Measurements from ENCODE around the gene CTXN2. TPM values are rescaled to one million over a fixed set of nuclear protein-coding genes. Genes with fewer than 3 reads are reported as not detected.
A peak's percentile ranks its signal among the peaks of the same experiment; 100 is the strongest.

Gene CTXN2
- total RNA-seq, 2 experiments from 2014 or later: not detected

DNA sequence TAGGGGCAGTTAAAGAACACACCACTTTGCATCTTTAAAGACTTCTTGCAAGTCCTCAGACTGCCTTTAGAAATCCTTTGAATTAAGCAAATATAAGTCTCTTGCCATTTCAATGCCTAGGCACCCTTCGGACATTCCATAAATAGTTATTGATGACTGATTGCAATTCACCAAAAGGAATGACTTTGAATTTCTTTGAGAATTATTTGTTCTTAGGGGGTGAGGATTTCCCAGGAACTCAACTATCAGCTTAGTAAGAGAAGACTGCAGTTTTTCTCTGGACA is 12.9 kb upstream of the CTXN2 start:
- H3K4me1 Mint-ChIP-seq (ENCODE audit: low read depth): peaks cover 24% of the 10 kb centered on the region
- H3K27ac Mint-ChIP-seq: no peak overlapping the region
- ATAC-seq (no peak), DNase-seq (no peak)
- TF ChIP-seq, protein P1, sequence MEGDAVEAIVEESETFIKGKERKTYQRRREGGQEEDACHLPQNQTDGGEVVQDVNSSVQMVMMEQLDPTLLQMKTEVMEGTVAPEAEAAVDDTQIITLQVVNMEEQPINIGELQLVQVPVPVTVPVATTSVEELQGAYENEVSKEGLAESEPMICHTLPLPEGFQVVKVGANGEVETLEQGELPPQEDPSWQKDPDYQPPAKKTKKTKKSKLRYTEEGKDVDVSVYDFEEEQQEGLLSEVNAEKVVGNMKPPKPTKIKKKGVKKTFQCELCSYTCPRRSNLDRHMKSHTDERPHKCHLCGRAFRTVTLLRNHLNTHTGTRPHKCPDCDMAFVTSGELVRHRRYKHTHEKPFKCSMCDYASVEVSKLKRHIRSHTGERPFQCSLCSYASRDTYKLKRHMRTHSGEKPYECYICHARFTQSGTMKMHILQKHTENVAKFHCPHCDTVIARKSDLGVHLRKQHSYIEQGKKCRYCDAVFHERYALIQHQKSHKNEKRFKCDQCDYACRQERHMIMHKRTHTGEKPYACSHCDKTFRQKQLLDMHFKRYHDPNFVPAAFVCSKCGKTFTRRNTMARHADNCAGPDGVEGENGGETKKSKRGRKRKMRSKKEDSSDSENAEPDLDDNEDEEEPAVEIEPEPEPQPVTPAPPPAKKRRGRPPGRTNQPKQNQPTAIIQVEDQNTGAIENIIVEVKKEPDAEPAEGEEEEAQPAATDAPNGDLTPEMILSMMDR (IDR thresholded peaks at IDR 0.05): no peak
- H3K27me3 Mint-ChIP-seq: peaks cover 14% of the 10 kb centered on the region
- intact Hi-C loops (cut with micrococcal nuclease): no loop called here
- H3K9me3 Mint-ChIP-seq: no peaks in the 10 kb centered on the region
- CTCF ChIA-PET: interaction anchor here (2.8 kb wide), 1 partner anchor 10 kb away, joined by 5 read pairs; no protein-coding TSS in a partner anchor
- POLR2A ChIA-PET: interaction anchor here (1.1 kb wide), 1 partner anchor 154 kb away, joined by 3 read pairs; no protein-coding TSS in a partner anchor
- H3K36me3 Mint-ChIP-seq (ENCODE audit: low read depth): peaks cover 11% of the 10 kb centered on the region
- peak overlapping the region; percentile 85 for H3K4me3 Mint-ChIP-seq

DNA sequence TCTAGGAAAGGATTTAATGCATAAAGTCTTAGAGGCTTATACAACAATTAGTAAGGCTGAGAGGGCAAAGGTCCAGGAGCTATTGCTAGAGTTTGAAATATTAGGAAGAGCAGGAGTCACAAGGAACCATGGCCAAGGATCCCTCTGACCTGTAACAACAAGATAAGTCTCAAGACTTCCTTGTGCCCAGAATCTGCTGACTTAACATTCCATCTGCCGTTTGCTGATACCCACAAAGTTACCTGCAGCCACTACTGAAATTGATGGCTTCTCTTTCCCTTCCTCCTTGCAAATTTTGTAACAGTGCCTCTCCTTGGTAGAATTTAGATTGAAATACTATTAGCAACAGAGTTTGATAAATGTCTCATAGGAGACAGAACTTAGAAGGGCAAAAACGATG is 8.7 kb upstream of the CTXN2 start:
- Mint-ChIP-seq H3K27me3 (peaks cover 23% of the 10 kb centered on the region), H3K4me3 (no peak overlapping the region), H3K36me3 (ENCODE audit: low read depth) (no peaks in the 10 kb centered on the region), H3K4me1 (ENCODE audit: low read depth) (no peaks in the 10 kb centered on the region), H3K9me3 (no peaks in the 10 kb centered on the region), H3K27ac (no peak overlapping the region)
- DNase-seq (no peak), ATAC-seq (no peak)
- CTCF ChIA-PET: interaction anchor here (1.1 kb wide), 1 partner anchor 104 kb away, joined by 3 read pairs; no protein-coding TSS in a partner anchor
- intact Hi-C loops (cut with micrococcal nuclease): no loop called here
- POLR2A ChIA-PET: no interaction called here
- TF ChIP-seq, protein P1 (IDR thresholded peaks at IDR 0.05): no peak

DNA sequence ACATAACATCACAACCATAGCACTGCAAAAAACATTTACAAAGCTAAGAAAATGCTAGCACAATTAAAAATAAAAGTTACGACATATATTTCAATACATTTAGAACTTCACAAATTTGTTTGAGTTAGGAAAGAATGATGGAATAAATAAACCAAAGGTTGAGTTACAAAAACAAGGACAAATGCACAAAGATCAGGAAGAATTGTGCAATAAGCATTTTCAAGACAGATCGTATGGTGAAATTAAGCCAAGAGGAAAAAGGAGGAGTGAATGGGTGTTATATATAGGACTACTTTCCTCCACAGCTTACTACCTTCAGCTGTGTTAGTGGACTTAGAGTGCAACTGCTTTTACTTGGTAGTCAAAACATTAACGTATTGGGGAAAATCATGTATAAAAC is 5.9 kb upstream of the CTXN2 start:
- Mint-ChIP-seq H3K9me3 (no peaks in the 10 kb centered on the region), H3K27me3 (peaks cover 27% of the 10 kb centered on the region), H3K4me1 (ENCODE audit: low read depth) (no peaks in the 10 kb centered on the region), H3K36me3 (ENCODE audit: low read depth) (no peaks in the 10 kb centered on the region), H3K27ac (no peak overlapping the region), H3K4me3 (no peak overlapping the region)
- POLR2A ChIA-PET: no interaction called here
- TF ChIP-seq, protein P1 (IDR thresholded peaks at IDR 0.05): no peak
- no peak for DNase-seq
- no peak for ATAC-seq
- CTCF ChIA-PET: no interaction called here
- intact Hi-C loops (cut with micrococcal nuclease): no loop called here

DNA sequence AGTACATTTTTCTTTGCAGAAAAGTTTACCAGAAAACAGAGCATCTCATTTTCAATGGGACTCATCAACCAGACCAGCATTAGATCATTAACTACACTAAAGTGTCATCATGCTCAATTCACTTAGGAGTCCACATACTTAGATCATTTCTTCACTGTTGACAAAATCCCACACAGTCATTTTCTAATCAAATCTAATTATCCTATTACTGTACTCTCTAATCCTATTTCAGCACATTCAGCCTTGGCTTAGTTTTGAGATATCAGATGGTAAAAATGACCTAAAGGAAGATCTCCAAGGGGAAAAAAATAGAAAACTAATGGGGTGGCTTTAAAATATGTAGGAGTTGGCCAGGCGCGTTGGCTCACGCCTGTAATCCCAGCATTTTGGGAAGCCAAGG is 5.2 kb upstream of the CTXN2 start:
- Mint-ChIP-seq H3K27ac (no peak overlapping the region), H3K4me1 (ENCODE audit: low read depth) (peaks cover under 1% of the 10 kb centered on the region), H3K36me3 (ENCODE audit: low read depth) (no peaks in the 10 kb centered on the region), H3K9me3 (no peaks in the 10 kb centered on the region), H3K4me3 (no peak overlapping the region), H3K27me3 (peaks cover 28% of the 10 kb centered on the region)
- ChIA-PET POLR2A (no interaction called here), CTCF (no interaction called here)
- intact Hi-C loops (cut with micrococcal nuclease): no loop called here
- ATAC-seq (no peak), DNase-seq (no peak)
- TF ChIP-seq, protein P1 (IDR thresholded peaks at IDR 0.05): no peak

DNA sequence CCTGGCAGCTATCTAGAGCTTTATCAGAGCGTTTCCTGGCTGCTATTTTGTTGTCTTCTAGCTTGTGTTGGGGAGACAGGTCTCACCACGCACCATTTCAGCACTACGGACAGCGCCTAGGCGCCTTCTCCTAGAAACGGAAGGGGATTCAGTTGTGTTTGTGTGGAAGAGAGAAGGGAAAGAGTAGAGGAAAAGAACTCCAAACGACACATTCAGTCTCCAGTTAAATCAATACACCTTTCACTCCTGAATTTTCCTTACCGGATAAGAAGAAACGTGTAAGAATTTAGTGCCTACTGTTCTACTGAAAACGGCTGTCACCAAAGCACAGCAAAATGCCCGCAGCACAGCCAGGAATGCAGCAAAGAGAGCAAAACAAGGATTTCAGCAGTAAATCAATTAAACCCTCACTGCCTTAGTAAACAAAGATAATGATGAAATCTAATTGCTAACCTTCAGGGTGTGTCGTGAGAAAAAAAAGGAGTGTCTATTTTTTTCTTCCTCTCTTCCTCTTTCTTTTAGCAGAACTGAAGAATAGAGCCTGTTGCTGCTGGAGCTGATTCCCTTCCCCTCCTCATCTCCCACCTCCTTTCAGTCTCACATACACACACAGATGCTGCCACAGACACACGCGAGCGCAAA is 412 bp upstream of the CTXN2 start:
- H3K4me3 Mint-ChIP-seq: peak overlapping the region; percentile 26

More for the DNA sequence above, 412 bp upstream of the CTXN2 start:
- Mint-ChIP-seq H3K36me3 (ENCODE audit: low read depth) (no peaks in the 10 kb centered on the region), H3K9me3 (no peaks in the 10 kb centered on the region), H3K27ac (no peak overlapping the region), H3K4me1 (ENCODE audit: low read depth) (peaks cover 4% of the 10 kb centered on the region), H3K27me3 (peaks cover 34% of the 10 kb centered on the region)
- ATAC-seq (no peak), DNase-seq (peak; percentile 56)
- intact Hi-C loops (cut with micrococcal nuclease): no loop called here
- ChIA-PET POLR2A (no interaction called here), CTCF (no interaction called here)
- TF ChIP-seq, protein P1 (IDR thresholded peaks at IDR 0.05): no peak
